ENCODE data around the gene PGBD1. TPM values are rescaled to one million over a fixed set of nuclear protein-coding genes. Genes with fewer than 3 reads are reported as not detected.

Gene PGBD1
- total and polyA plus RNA-seq, 2 experiments from 2014 or later = 7.5 to 10.5 TPM

DNA sequence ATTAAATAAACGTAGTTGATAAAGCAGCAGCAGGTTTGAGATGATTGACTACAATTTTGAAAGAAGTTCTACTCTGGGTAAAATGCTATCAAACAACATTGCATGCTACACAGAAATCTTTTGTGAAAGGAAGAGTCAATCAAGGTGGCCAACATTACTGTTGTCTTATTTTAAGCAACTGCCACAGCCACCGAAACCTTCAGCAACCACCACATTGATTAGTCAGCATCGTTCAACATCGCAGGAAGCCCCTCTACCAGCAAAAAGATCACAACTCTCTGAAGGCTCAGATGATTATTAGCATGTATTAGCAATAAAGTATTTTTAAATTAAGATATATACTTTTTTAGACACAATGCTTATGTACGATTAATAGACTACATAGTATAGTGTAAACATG, 14.0 kb downstream of the PGBD1 start:
- Mint-ChIP-seq H3K9me3 (no peaks in the 10 kb centered on the region), H3K4me3 (no peak overlapping the region), H3K27ac (no peak overlapping the region), H3K27me3 (ENCODE audit: insufficient read depth, low read depth, poor library complexity) (no peaks in the 10 kb centered on the region), H3K4me1 (no peaks in the 10 kb centered on the region), H3K36me3 (ENCODE audit: low read depth) (peaks cover 4% of the 10 kb centered on the region; the same call in 2 of the 3 replicates)
- no peaks in the 10 kb centered on the region for H3K4me1 ChIP-seq (ENCODE audit: insufficient read depth)
- no peak overlapping the region for H3K4me3 ChIP-seq
- H4K20me1 ChIP-seq (replicated peaks; ENCODE audit: insufficient read depth) = 0 out of 2 replicates have a peak, but pooled peaks cover 5% of the 10 kb centered on the region
- no peak overlapping the region for H2AFZ ChIP-seq
- H3K4me2 ChIP-seq = no peak overlapping the region
- H3K27me3 ChIP-seq (ENCODE audit: insufficient read depth) = no peaks in the 10 kb centered on the region
- TF ChIP-seq, protein P1, sequence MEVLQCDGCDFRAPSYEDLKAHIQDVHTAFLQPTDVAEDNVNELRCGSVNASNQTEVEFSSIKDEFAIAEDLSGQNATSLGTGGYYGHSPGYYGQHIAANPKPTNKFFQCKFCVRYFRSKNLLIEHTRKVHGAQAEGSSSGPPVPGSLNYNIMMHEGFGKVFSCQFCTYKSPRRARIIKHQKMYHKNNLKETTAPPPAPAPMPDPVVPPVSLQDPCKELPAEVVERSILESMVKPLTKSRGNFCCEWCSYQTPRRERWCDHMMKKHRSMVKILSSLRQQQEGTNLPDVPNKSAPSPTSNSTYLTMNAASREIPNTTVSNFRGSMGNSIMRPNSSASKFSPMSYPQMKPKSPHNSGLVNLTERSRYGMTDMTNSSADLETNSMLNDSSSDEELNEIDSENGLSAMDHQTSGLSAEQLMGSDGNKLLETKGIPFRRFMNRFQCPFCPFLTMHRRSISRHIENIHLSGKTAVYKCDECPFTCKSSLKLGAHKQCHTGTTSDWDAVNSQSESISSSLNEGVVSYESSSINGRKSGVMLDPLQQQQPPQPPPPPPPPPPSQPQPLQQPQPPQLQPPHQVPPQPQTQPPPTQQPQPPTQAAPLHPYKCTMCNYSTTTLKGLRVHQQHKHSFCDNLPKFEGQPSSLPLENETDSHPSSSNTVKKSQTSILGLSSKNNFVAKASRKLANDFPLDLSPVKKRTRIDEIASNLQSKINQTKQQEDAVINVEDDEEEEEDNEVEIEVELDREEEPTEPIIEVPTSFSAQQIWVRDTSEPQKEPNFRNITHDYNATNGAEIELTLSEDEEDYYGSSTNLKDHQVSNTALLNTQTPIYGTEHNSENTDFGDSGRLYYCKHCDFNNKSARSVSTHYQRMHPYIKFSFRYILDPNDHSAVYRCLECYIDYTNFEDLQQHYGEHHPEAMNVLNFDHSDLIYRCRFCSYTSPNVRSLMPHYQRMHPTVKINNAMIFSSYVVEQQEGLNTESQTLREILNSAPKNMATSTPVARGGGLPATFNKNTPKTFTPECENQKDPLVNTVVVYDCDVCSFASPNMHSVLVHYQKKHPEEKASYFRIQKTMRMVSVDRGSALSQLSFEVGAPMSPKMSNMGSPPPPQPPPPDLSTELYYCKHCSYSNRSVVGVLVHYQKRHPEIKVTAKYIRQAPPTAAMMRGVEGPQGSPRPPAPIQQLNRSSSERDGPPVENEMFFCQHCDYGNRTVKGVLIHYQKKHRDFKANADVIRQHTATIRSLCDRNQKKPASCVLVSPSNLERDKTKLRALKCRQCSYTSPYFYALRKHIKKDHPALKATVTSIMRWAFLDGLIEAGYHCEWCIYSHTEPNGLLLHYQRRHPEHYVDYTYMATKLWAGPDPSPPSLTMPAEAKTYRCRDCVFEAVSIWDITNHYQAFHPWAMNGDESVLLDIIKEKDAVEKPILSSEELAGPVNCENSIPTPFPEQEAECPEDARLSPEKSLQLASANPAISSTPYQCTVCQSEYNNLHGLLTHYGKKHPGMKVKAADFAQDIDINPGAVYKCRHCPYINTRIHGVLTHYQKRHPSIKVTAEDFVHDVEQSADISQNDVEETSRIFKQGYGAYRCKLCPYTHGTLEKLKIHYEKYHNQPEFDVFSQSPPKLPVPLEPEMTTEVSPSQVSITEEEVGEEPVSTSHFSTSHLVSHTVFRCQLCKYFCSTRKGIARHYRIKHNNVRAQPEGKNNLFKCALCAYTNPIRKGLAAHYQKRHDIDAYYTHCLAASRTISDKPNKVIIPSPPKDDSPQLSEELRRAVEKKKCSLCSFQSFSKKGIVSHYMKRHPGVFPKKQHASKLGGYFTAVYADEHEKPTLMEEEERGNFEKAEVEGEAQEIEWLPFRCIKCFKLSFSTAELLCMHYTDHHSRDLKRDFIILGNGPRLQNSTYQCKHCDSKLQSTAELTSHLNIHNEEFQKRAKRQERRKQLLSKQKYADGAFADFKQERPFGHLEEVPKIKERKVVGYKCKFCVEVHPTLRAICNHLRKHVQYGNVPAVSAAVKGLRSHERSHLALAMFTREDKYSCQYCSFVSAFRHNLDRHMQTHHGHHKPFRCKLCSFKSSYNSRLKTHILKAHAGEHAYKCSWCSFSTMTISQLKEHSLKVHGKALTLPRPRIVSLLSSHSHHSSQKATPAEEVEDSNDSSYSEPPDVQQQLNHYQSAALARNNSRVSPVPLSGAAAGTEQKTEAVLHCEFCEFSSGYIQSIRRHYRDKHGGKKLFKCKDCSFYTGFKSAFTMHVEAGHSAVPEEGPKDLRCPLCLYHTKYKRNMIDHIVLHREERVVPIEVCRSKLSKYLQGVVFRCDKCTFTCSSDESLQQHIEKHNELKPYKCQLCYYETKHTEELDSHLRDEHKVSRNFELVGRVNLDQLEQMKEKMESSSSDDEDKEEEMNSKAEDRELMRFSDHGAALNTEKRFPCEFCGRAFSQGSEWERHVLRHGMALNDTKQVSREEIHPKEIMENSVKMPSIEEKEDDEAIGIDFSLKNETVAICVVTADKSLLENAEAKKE (CRISPR knock-in tag; IDR thresholded peaks at IDR 0.05) = no peak
- TF ChIP-seq CREB1 (CRISPR knock-in tag; IDR thresholded peaks at IDR 0.05; ENCODE audit: low read depth) (no peak), EZH2 (IDR thresholded peaks at IDR 0.05; ENCODE audit: low read depth, unreplicated experiment) (no peak), ZNF114 (CRISPR knock-in tag; IDR thresholded peaks at IDR 0.05) (no peak), NANOG (IDR thresholded peaks at IDR 0.05; ENCODE audit: borderline replicate concordance) (no peak), STAT1 (IDR thresholded peaks at IDR 0.05; ENCODE audit: unreplicated experiment) (no peak), EZH2phosphoT487 (IDR thresholded peaks at IDR 0.05; ENCODE audit: unreplicated experiment) (no peak), ZNF331 (CRISPR knock-in tag; IDR thresholded peaks at IDR 0.05; ENCODE audit: low read depth) (no peak), POLR2AphosphoS5 (IDR thresholded peaks at IDR 0.05; ENCODE audit: low read depth) (no peak), JUNB (IDR thresholded peaks at IDR 0.05; ENCODE audit: unreplicated experiment) (no peak)
- TF ChIP-seq, protein P2, sequence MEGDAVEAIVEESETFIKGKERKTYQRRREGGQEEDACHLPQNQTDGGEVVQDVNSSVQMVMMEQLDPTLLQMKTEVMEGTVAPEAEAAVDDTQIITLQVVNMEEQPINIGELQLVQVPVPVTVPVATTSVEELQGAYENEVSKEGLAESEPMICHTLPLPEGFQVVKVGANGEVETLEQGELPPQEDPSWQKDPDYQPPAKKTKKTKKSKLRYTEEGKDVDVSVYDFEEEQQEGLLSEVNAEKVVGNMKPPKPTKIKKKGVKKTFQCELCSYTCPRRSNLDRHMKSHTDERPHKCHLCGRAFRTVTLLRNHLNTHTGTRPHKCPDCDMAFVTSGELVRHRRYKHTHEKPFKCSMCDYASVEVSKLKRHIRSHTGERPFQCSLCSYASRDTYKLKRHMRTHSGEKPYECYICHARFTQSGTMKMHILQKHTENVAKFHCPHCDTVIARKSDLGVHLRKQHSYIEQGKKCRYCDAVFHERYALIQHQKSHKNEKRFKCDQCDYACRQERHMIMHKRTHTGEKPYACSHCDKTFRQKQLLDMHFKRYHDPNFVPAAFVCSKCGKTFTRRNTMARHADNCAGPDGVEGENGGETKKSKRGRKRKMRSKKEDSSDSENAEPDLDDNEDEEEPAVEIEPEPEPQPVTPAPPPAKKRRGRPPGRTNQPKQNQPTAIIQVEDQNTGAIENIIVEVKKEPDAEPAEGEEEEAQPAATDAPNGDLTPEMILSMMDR (conservative IDR thresholded peaks at IDR 0.05; ENCODE audit: low read depth in 2 of 2) = no peak
- TF ChIP-seq, protein P3, sequence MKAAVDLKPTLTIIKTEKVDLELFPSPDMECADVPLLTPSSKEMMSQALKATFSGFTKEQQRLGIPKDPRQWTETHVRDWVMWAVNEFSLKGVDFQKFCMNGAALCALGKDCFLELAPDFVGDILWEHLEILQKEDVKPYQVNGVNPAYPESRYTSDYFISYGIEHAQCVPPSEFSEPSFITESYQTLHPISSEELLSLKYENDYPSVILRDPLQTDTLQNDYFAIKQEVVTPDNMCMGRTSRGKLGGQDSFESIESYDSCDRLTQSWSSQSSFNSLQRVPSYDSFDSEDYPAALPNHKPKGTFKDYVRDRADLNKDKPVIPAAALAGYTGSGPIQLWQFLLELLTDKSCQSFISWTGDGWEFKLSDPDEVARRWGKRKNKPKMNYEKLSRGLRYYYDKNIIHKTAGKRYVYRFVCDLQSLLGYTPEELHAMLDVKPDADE (IDR thresholded peaks at IDR 0.05) = no peak
- TF ChIP-seq, protein P4, sequence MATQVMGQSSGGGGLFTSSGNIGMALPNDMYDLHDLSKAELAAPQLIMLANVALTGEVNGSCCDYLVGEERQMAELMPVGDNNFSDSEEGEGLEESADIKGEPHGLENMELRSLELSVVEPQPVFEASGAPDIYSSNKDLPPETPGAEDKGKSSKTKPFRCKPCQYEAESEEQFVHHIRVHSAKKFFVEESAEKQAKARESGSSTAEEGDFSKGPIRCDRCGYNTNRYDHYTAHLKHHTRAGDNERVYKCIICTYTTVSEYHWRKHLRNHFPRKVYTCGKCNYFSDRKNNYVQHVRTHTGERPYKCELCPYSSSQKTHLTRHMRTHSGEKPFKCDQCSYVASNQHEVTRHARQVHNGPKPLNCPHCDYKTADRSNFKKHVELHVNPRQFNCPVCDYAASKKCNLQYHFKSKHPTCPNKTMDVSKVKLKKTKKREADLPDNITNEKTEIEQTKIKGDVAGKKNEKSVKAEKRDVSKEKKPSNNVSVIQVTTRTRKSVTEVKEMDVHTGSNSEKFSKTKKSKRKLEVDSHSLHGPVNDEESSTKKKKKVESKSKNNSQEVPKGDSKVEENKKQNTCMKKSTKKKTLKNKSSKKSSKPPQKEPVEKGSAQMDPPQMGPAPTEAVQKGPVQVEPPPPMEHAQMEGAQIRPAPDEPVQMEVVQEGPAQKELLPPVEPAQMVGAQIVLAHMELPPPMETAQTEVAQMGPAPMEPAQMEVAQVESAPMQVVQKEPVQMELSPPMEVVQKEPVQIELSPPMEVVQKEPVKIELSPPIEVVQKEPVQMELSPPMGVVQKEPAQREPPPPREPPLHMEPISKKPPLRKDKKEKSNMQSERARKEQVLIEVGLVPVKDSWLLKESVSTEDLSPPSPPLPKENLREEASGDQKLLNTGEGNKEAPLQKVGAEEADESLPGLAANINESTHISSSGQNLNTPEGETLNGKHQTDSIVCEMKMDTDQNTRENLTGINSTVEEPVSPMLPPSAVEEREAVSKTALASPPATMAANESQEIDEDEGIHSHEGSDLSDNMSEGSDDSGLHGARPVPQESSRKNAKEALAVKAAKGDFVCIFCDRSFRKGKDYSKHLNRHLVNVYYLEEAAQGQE (IDR thresholded peaks at IDR 0.05; ENCODE audit: unreplicated experiment) = no peak
- H3K79me2 ChIP-seq (replicated peaks; ENCODE audit: insufficient read depth) = no peaks in the 10 kb centered on the region
- ATAC-seq = no peak
- no peaks in the 10 kb centered on the region for H3F3A ChIP-seq (replicated peaks; ENCODE audit: low read depth)
- H3K36me3 ChIP-seq (ENCODE audit: insufficient read depth) = no peaks in the 10 kb centered on the region
- DNase-seq (ENCODE audit: low spot score) = no peak
- H3K27ac ChIP-seq (ENCODE audit: low read depth) = no peak overlapping the region
- no peaks in the 10 kb centered on the region for H3K9me2 ChIP-seq (ENCODE audit: insufficient read depth)

All from GM23338 (cell line).